Sigmoid colon (tissue), 4 donors: ENCODE measurements around the gene AFAP1.

ENCODE experiments used
- CTCF ChIP-seq, 4 experiments: fragments of 450-650 bp in 3 of 4; fragments of 200-600 bp in 1 of 4; IDR thresholded peaks; one replicate each; pipeline ENCODE4 v1.5.1; 2016 to 2019; ENCODE audit warnings: antibody characterized with exemption in 4 of 4, mild to moderate bottlenecking in 3 of 4, moderate library complexity in 2 of 4
- EP300 ChIP-seq, 4 donors: sonication (generic); formaldehyde crosslinking; IDR thresholded peaks; one replicate each; pipeline ENCODE4 v1.6.1; 2017; ENCODE audit warnings: antibody characterized with exemption in 4 of 4
- POLR2A ChIP-seq, 2 donors: fragments of 450-650 bp; IDR thresholded peaks; one replicate each; pipeline ENCODE4 v1.6.1; 2016; ENCODE audit warnings: antibody characterized with exemption in 2 of 2, mild to moderate bottlenecking in 2 of 2, moderate library complexity in 2 of 2

- TF ChIP-seq CTCF (IDR thresholded peaks at IDR 0.05) (no peak), POLR2A (IDR thresholded peaks at IDR 0.05) (no peak), EP300 (IDR thresholded peaks at IDR 0.05) (no peak)
Observed at GRCh38 chr4:7970361-7970946, 30.8 kb upstream of the AFAP1 start.
